ENCODE measurements around the gene SLC6A9. TPM values are rescaled to one million over a fixed set of nuclear protein-coding genes. Genes with fewer than 3 reads are reported as not detected.

SLC6A9 gene
- total and polyA plus RNA-seq, 2 of the 8 experiments (the other 6 are each of a cell fraction or from before 2014, with no cell fraction given), result 20.2 to 24.2 TPM

- Histone ChIP-seq H4K5ac (ENCODE audit: insufficient read length, low read depth, low read length) (no peak overlapping the region), H2BK15ac (ENCODE audit: low read length) (no peak overlapping the region), H2AFZ (ENCODE audit: low read length) (no peak overlapping the region), H4K20me1 (replicated peaks in 1 of 2; ENCODE audit: control insufficient read depth in 1 of 2, insufficient read depth in 2 of 2, low read length in 2 of 2) (peaks cover 3 to 7% of the 10 kb centered on the region in 2 experiments), H3K4ac (replicated peaks; ENCODE audit: insufficient read length, low read depth, low read length) (no peak overlapping the region), H3K79me1 (ENCODE audit: low read depth, low read length) (peaks cover 5% of the 10 kb centered on the region), H2BK12ac (ENCODE audit: low read depth, low read length) (no peak overlapping the region), H2BK5ac (ENCODE audit: low read depth, low read length) (no peak overlapping the region), H2AK5ac (ENCODE audit: low read depth, low read length) (no peak overlapping the region), H3K56ac (replicated peaks; ENCODE audit: insufficient read length, low read depth, low read length) (no peak overlapping the region), H4K8ac (ENCODE audit: extremely low read depth, insufficient read depth, low read length) (no peak overlapping the region), H3K18ac (ENCODE audit: extremely low read depth, low read length) (no peak overlapping the region), H3K14ac (ENCODE audit: insufficient read length) (no peak overlapping the region), H3K36me3 (ENCODE audit: control insufficient read depth in 2 of 4, insufficient read depth in 4 of 4, low read length in 3 of 4) (peaks cover 3 to 18% (median 11%) of the 10 kb centered on the region in 4 experiments; a peak in 7 of 8 replicates), H3K9ac (replicated peaks in 1 of 4; ENCODE audit: extremely low read depth in 1 of 4, low read depth in 3 of 4, low read length in 3 of 4) (no peak overlapping the region), H3K9me3 (ENCODE audit: insufficient read depth in 2 of 2, low read depth in 1 of 2, low read length in 1 of 2) (no peaks in the 10 kb centered on the region), H3K27ac (ENCODE audit: low read depth, low read length) (no peak overlapping the region), H3K4me2 (ENCODE audit: insufficient read depth in 1 of 2, low read depth in 2 of 2, low read length in 2 of 2) (no peak overlapping the region), H3K27me3 (replicated peaks in 1 of 4; ENCODE audit: control insufficient read depth in 3 of 4, extremely low read depth in 1 of 4, insufficient read depth in 3 of 4, low read length in 3 of 4) (no peaks in the 10 kb centered on the region), H3K23ac (ENCODE audit: insufficient read length) (no peak overlapping the region), H3K4me3 (ENCODE audit: extremely low read depth in 1 of 4, insufficient read depth in 2 of 4, low read depth in 3 of 4, low read length in 4 of 4) (no peak overlapping the region), H3K23me2 (ENCODE audit: low read depth, low read length) (peaks cover 4% of the 10 kb centered on the region; the same call in 1 of the 2 replicates), H2BK120ac (replicated peaks; ENCODE audit: low read depth, low read length) (no peak overlapping the region), H2BK20ac (ENCODE audit: low read length) (no peak overlapping the region), H3K79me2 (ENCODE audit: control insufficient read depth in 1 of 2, insufficient read depth in 2 of 2, low read length in 2 of 2) (peaks cover 0 to 24% of the 10 kb centered on the region in 2 experiments; a peak in 2 of 4 replicates), H3K4me1 (replicated peaks in 1 of 4; ENCODE audit: control insufficient read depth in 3 of 4, insufficient read depth in 4 of 4, low read length in 3 of 4) (peaks cover 4 to 14% (median 11%) of the 10 kb centered on the region in 4 experiments), H4K91ac (replicated peaks; ENCODE audit: insufficient read length, low read length) (no peak overlapping the region)
- WGBS, 2 experiments (ENCODE audit: extremely low coverage in 1 of 2, insufficient coverage in 1 of 2, insufficient read length in 1 of 2, insufficient replicate concordance in 2 of 2, low coverage in 1 of 2, low lambda C conversion rate in 2 of 2, missing lambda C conversion rate in 1 of 2), result 92% methylated on average over 3 of the region's 3 CpGs; no CpG with 5 or more reads in 1 of the 2 experiments
- TF ChIP-seq CBX5 (IDR thresholded peaks at IDR 0.05; ENCODE audit: low read depth, low read length) (no peak), TCF12 (IDR thresholded peaks at IDR 0.05; ENCODE audit: low read depth, low read length) (no peak), ATF3 (IDR thresholded peaks at IDR 0.05; ENCODE audit: insufficient read depth, low read depth, low read length) (no peak)
- DNase-seq (ENCODE audit: low read depth in 1 of 2, low spot score in 2 of 2), result no peak
- no peak for FAIRE-seq
- POLR2A ChIA-PET (ENCODE audit: partially characterized antibody), result interaction anchor here (1.0 to 26.2 kb wide), 7 partner anchors 8 to 627 kb away, joined by 3 to 544 read pairs (median 4); no protein-coding TSS in a partner anchor
- CTCF ChIA-PET (ENCODE audit: partially characterized antibody), result interaction anchor here (1.0 to 16.6 kb wide), 5 partner anchors 10 to 23 kb away, joined by 3 to 252 read pairs (median 29); no protein-coding TSS in a partner anchor
Measured at GRCh38 chr1:44025816-44026215, 5.4 kb downstream of the SLC6A9 start.

All from H1 (cell line).